LNCAP (cell line): Measurements from ENCODE around the gene HOATZ.

Experiments
- CTCF ChIP-seq: fragments of 450-650 bp; IDR thresholded peaks from 2 replicates; pipeline ENCODE4 v1.5.1; 2017; ENCODE audit warnings: mild to moderate bottlenecking

Gene HOATZ

GRCh38 chr11:111531136-111531535 lies 16.6 kb downstream of the HOATZ start:
- TF ChIP-seq CTCF = no peak

- no peak for TF ChIP-seq CTCF
Measured at GRCh38 chr11:111531687-111532364, 17.2 kb downstream of the HOATZ start.

GRCh38 chr11:111532365-111532709 lies 17.8 kb downstream of the HOATZ start:
- TF ChIP-seq CTCF = no peak

GRCh38 chr11:111535281-111535680 lies 20.7 kb downstream of the HOATZ start:
- TF ChIP-seq CTCF = no peak

GRCh38 chr11:111537336-111537860 lies 22.8 kb downstream of the HOATZ start:
- no peak for TF ChIP-seq CTCF

- no peak for TF ChIP-seq CTCF
Measured at GRCh38 chr11:111538407-111539114, 24.0 kb downstream of the HOATZ start.

GRCh38 chr11:111539426-111540113 lies 25.0 kb downstream of the HOATZ start:
- no peak for TF ChIP-seq CTCF
